HepG2 (cell line): Measurements from ENCODE around the gene UQCRFS1.
"Not testable (repeated sequence)": the region's sequence is repeated elsewhere in the genome, so short reads cannot be mapped to it uniquely, and the experiment has no call there.

Experiments
- DRAP1 ChIP-seq: IDR thresholded peaks from 2 replicates; pipeline ENCODE4 v1.6.1; 2016; ENCODE audit warnings: missing genetic modification reagents, missing compliant biosample characterization
- FOXK2 ChIP-seq: fragments of 450-650 bp; IDR thresholded peaks from 2 replicates; pipeline ENCODE4 v1.6.1; 2016
- PBX2 ChIP-seq: IDR thresholded peaks from 2 replicates; pipeline ENCODE4 v1.6.1; 2016; ENCODE audit warnings: control low read depth
- REST ChIP-seq, 2 experiments: IDR thresholded peaks; 2 replicates each; pipeline ENCODE4 v1.6.1; 2011 to 2012; ENCODE audit warnings: low read length in 2 of 2, borderline replicate concordance in 1 of 2, low read depth in 1 of 2, mild to moderate bottlenecking in 1 of 2, moderate library complexity in 1 of 2
- RFX1 ChIP-seq: fragments of 450-650 bp; IDR thresholded peaks from 2 replicates; pipeline ENCODE4 v1.6.1; 2017
- TAF15 ChIP-seq: fragments of 200-400 bp; formaldehyde crosslinking; IDR thresholded peaks from one replicate; pipeline ENCODE4 v1.6.1; 2018; ENCODE audit warnings: mild to moderate bottlenecking, low read depth, low read length; ENCODE audit not compliant: poor library complexity, severe bottlenecking
- TFDP1 ChIP-seq: IDR thresholded peaks from 2 replicates; pipeline ENCODE4 v1.6.1; 2016; ENCODE audit warnings: missing compliant biosample characterization, missing genetic modification reagents, borderline replicate concordance

- TF ChIP-seq TFDP1 (CRISPR knock-in tag); TAF15; DRAP1 (CRISPR knock-in tag); RFX1; FOXK2; PBX2 (CRISPR knock-in tag); REST (IDR thresholded peaks at IDR 0.05; ENCODE audit: borderline replicate concordance in 1 of 2, low read depth in 1 of 2, low read length in 2 of 2): not testable (repeated sequence)
These were observed 18.4 kb upstream of the UQCRFS1 start for GRCh38 chr19:29231306-29231705.
